Nephron progenitor cell (in vitro differentiated cells): ENCODE measurements around the gene CTSD.

Experiments
- DNase-seq: peaks from one replicate; pipeline ENCODE4 v3.0.0; 2021
- H3K27ac Mint-ChIP-seq: 2 replicates; pipeline ENCODE4 v1.8.0; 2021; ENCODE audit warnings: mild to moderate bottlenecking, moderate library complexity, mixed read lengths
- H3K27me3 Mint-ChIP-seq: 2 replicates; pipeline ENCODE4 v1.8.0; 2021; ENCODE audit warnings: mild to moderate bottlenecking, low read depth, mixed read lengths; ENCODE audit not compliant: poor library complexity
- H3K36me3 Mint-ChIP-seq: 2 replicates; pipeline ENCODE4 v1.8.0; 2021; ENCODE audit warnings: low read depth, mixed read lengths
- H3K4me1 Mint-ChIP-seq: 2 replicates; pipeline ENCODE4 v1.8.0; 2021; ENCODE audit warnings: mixed read lengths
- H3K4me3 Mint-ChIP-seq: 2 replicates; pipeline ENCODE4 v1.8.0; 2021; ENCODE audit warnings: mild to moderate bottlenecking, moderate library complexity, mixed read lengths
- H3K9me3 Mint-ChIP-seq: 2 replicates; pipeline ENCODE4 v1.8.0; 2021; ENCODE audit warnings: mild to moderate bottlenecking, moderate library complexity, mixed read lengths
- TF ChIP-seq, protein P1 (sequence below): fragments of 200-600 bp; sonication (generic); IDR thresholded peaks from 2 replicates; pipeline ENCODE4 v1.5.0; 2021; ENCODE audit warnings: antibody characterized with exemption

Gene CTSD

DNA sequence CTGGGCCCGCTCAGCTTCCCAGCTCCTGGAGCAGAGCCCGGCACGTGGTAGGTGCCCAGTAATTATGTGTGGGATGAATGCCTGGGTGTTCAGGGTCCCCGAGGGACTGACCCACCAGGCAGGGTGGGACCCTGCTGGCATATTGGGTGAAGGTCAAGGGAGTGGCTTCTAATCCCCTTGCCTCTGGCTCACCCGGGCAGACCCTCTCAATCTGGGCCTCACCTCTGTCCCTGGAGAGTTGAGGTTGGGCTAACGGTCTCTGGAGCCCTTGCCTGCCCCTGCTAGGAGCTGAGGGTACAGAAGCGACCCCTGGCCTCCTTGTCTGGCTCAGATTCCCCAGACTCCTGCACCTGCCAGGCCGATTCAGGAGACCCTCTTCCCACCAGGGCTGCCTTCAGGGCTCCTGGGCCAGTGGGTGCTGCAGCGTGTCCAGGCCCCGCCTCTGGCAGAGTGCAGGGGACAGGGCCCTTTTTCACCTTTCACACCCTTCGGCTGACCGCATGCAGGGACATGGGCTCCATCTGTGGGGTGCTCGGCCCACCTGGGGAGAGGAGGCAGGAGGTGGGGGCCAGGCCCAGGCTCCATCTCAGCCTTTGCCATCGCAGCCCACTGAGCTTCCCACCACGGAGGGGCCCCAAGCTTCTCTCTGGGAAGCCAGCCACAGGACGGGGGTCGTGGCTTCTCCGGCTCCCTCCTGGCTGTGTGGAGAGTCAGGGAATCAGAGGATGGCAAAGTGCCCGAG lies 3.8 kb upstream of the CTSD start:
- Mint-ChIP-seq H3K36me3 (no peaks in the 10 kb centered on the region), H3K4me1 (peaks cover 27% of the 10 kb centered on the region), H3K27me3 (peaks cover 7% of the 10 kb centered on the region), H3K9me3 (no peaks in the 10 kb centered on the region), H3K4me3 (no peak overlapping the region), H3K27ac (no peak overlapping the region)
- TF ChIP-seq, protein P1, sequence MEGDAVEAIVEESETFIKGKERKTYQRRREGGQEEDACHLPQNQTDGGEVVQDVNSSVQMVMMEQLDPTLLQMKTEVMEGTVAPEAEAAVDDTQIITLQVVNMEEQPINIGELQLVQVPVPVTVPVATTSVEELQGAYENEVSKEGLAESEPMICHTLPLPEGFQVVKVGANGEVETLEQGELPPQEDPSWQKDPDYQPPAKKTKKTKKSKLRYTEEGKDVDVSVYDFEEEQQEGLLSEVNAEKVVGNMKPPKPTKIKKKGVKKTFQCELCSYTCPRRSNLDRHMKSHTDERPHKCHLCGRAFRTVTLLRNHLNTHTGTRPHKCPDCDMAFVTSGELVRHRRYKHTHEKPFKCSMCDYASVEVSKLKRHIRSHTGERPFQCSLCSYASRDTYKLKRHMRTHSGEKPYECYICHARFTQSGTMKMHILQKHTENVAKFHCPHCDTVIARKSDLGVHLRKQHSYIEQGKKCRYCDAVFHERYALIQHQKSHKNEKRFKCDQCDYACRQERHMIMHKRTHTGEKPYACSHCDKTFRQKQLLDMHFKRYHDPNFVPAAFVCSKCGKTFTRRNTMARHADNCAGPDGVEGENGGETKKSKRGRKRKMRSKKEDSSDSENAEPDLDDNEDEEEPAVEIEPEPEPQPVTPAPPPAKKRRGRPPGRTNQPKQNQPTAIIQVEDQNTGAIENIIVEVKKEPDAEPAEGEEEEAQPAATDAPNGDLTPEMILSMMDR, result no peak
- DNase-seq, result no peak

DNA sequence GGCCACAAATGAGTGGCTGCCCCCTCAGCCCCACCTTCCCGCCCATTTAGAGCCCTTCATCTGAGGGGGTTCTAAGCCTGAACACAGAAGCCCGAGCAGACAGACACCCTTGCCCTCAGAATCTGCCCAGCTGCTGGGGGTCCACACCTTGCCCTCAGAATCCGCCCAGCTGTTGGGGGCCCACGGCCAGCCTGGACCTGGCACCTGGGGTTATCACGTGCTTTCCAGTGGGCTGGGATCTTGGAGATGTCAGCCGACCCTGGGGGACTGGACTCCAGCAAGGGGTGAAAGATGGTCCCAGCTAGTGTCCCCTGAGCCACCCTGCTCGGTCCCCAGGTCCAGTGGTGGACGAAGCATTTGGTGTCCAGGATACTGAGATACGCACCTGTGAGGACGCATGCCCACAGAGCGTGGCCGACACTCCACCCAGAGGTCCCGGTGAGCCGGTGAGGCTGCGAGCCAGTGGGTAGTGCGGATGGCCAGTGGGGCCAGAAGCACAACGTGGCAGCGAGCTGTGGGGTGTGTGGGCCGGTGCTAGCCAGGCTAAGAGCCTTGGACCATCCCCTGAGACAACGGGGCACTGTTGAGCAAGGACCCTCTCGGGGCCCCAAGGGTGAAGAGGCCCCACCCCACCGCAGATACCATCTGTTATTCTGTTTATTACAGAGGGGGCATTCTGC lies 3.1 kb upstream of the CTSD start:
- Mint-ChIP-seq H3K27me3 (peaks cover 6% of the 10 kb centered on the region), H3K36me3 (no peaks in the 10 kb centered on the region), H3K4me1 (peaks cover 25% of the 10 kb centered on the region), H3K27ac (no peak overlapping the region), H3K4me3 (no peak overlapping the region), H3K9me3 (no peaks in the 10 kb centered on the region)
- TF ChIP-seq, protein P1, result no peak
- DNase-seq, result no peak

- Mint-ChIP-seq H3K9me3 (no peaks in the 10 kb centered on the region), H3K27me3 (peaks cover 2% of the 10 kb centered on the region), H3K4me1 (peaks cover 20% of the 10 kb centered on the region), H3K27ac (no peak overlapping the region), H3K36me3 (no peaks in the 10 kb centered on the region), H3K4me3 (no peak overlapping the region)
- TF ChIP-seq, protein P1, result no peak
- DNase-seq, result no peak
Observed at GRCh38 chr11:1765871-1766718, 2.4 kb upstream of the CTSD start.

- Mint-ChIP-seq H3K27me3 (no peaks in the 10 kb centered on the region), H3K4me3 (peak overlapping the region; percentile 73), H3K36me3 (no peaks in the 10 kb centered on the region), H3K9me3 (no peaks in the 10 kb centered on the region), H3K27ac (no peak overlapping the region), H3K4me1 (peaks cover 11% of the 10 kb centered on the region)
- TF ChIP-seq, protein P1, result no peak
- no peak for DNase-seq
Observed at GRCh38 chr11:1763336-1763795, 361 bp downstream of the CTSD start.

GRCh38 chr11:1762537-1763302 lies 1.0 kb downstream of the CTSD start:
- TF ChIP-seq, protein P1, result no peak
- DNase-seq, result no peak
- no peaks in the 10 kb centered on the region for H3K36me3 Mint-ChIP-seq
- H3K9me3 Mint-ChIP-seq, result no peaks in the 10 kb centered on the region
- peaks cover 13% of the 10 kb centered on the region for H3K4me1 Mint-ChIP-seq
- no peaks in the 10 kb centered on the region for H3K27me3 Mint-ChIP-seq
- H3K4me3 Mint-ChIP-seq, result peak overlapping the region; percentile 73
- H3K27ac Mint-ChIP-seq, result no peak overlapping the region
